HuH-7.5 (cell line): ENCODE results near the gene TMPRSS3.
A peak's percentile ranks its signal among the peaks of the same experiment; 100 is the strongest.

Experiments used
- DNase-seq: peaks from one replicate; pipeline ENCODE4 v3.0.0; 2011; ENCODE audit warnings: low spot score

Gene TMPRSS3

DNA sequence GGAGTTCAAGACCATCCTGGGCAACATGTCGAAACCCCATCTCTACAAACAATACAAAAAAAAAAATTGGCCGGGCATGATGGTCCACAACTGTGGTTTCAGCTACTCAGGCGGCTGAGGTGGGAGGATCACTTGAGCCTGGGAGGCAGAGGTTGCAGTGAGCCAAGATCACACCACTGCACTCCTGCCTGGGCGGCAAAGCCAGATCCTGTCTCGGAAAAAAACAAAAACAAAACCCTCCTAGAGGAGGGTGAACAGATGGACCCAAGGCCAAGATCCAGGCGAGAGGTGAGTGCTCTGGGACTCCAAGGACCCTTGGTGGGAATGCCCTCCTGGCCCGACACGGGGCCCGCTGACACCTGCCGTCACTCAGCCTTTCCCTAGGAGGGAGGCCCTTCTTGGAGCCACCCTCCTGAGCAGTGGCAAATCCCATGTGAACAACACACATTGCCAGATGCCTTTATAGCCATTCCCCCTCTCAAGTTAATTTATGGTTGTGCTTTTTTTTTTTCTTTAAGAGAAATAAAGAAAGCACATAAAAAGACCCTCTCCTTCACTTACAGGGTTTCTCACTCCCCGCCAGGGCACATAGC, 45.4 kb downstream of the TMPRSS3 start:
- no peak for DNase-seq

GRCh38 chr21:42349420-42350317, 46.2 kb downstream of the TMPRSS3 start:
- no peak for DNase-seq

DNA sequence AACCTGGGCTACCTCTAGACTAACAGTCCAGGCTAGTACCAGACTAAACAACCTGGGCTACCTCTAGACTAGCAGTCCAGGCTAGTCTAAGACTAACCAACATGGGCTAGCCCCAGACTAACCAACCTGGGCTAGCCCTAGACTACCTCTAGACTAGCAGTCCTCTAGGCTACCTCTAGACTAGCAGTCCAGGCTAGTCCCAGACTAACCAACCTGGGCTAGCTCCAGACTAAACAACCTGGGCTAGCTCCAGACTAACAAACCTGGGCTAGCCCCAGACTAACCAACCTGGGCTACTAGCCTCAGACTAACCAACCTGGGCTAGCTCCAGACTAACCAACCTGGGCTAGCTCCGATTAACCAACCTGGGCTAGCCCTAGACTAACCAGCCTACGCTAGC, 47.1 kb downstream of the TMPRSS3 start:
- no peak for DNase-seq

DNA sequence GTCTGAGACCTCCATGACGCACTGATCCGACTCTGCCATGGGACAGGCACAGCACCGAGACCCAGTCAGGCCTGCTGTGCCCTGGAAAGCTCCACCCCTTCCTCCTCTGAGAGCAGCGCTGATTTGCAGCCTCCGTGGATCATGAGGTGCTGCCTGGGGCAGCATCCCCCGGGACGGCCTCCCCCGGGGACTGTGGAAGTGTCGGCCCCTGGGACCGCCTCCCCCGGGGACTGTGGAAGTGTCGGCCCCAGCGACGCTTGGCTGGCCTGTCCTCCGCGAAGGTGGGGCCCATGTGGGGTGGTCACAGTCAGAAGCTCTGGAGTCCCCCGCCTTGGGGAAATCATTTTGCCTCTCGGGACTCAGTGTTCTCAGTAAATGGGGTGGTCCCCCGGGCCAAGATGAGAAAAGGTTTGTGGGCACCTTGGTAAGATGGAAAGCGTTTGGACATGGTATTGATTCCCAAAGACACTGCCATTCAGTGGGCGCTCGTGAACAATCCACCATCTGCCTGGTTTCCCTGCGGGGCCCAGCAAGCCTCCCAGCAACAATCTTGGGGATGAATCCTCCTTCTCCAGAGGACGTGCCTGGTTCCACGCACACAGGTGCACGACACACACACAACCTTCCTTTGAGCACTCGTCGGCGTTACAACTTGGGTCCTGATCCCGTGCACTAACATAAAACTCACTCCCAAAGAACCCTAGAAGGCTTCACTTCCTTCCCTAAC, 48.1 kb downstream of the TMPRSS3 start:
- no peak for DNase-seq

- DNase-seq, result no peak
Observed at GRCh38 chr21:42346866-42347600, 48.8 kb downstream of the TMPRSS3 start.

DNA sequence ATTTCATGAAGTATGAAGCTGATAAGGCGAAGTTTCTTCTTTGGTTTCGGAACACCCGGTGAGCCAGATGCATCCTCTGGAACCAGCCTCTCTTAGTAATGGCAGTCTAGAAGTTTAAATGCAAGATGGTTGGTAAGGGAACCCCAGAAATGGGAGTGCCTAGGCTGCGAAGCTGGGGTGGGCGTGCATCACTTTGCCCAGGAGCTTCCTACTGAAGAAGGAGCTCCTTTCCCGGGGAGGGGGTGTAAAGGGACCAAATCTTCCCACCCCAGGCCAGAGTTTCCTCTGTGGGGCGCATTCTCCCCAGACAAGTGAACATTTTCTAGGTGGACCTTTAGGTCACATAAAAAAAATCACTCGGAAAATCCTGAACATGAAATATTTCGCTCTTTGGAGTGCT, 49.4 kb downstream of the TMPRSS3 start:
- DNase-seq, result no peak

- no peak for DNase-seq
Observed at GRCh38 chr21:42344631-42345030, 51.2 kb downstream of the TMPRSS3 start.

DNA sequence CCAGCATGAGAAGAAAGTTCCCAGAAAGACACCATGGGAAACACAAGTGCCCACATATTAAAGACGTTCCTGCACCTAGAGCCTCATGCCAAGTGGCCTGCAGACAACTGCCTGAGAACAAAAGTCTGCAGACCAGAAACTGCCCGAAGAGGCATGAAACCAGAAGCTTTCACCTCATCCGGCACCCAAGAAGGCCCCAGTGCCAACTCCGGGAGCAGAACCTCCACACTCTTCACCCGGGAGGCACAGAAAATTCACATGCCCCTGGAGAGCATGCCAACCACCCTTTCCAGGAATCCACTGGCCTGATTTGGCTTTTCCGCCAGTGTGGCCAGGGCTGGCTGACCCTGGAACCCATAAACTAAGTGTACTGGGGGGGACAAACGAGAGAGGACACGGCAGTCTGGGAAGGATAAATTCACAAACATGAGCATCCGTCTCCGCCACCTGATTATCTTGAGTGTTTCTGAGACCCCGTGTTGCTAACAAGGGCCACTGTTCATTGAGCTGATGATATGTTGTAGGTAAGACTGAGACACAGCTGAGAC, 51.8 kb downstream of the TMPRSS3 start:
- DNase-seq, result no peak

- DNase-seq, result no peak
Observed at GRCh38 chr21:42343556-42343955, 52.3 kb downstream of the TMPRSS3 start.

GRCh38 chr21:42343101-42343500, 52.8 kb downstream of the TMPRSS3 start:
- DNase-seq, result no peak

GRCh38 chr21:42341776-42342542, 53.9 kb downstream of the TMPRSS3 start:
- DNase-seq, result no peak

DNA sequence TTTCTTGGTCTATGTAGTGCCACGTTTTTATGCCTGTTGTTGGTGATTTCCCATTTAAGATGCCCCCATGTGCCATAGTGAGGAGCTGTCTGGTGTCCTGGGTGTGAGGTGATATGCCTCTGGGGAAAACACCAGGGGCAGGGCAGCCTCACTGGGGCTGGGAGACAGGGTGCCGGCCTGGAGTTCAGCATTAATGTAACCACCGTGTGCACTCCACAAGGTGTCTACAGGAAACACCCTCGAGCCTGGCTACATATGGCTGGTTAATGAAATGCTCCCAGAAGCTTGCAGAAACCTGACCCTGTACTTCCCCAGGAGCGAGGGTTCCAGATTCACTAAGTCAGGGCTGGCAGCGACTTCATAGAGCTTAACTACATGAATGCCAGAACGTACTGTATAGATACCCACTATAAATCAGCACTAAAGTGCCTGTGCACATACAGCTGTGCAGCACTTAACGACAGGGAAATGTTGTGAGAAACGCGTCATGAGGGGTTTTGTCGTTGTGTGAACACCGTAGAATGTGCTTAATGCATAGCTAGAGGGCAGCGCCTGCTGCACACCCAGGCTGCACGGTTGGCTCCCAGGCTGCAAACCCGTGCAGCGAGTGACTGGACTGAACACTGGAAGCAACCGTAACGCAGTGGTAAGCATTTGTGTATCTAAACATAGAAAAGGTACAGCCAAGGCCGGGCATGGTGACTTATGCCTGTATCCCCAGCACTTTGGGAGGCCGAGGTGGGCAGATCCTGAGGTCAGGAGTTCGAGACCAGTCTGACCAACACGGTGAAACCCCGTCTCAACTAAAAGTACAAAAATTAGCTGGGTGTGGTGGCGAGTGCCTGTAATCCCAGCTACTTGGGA, 55.4 kb downstream of the TMPRSS3 start:
- DNase-seq, result no peak

GRCh38 chr21:42338729-42339715, 56.8 kb downstream of the TMPRSS3 start:
- no peak for DNase-seq

GRCh38 chr21:42337830-42338728, 57.8 kb downstream of the TMPRSS3 start:
- DNase-seq, result peak; percentile 46

- no peak for DNase-seq
Observed at GRCh38 chr21:42337276-42337675, 58.6 kb downstream of the TMPRSS3 start.

DNA sequence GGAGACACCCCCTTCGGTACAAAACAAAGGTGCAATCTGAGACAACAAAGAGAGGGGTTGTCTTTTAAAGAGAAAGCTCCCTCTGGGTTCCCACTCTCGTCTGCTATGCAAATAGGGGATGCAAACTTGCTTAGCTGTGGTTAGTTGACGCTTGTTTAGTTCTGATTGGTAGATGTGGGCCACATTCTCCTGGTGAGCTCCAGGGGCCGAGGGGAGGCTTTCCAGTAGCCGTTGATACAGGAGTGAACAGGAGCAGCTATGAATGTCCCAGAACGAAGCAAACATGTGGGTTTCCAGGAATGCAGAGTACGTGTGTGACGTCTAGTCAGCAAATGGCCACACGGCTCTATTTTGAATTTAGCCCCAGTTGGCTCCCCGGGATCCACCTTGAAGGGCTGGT, 59.8 kb downstream of the TMPRSS3 start:
- no peak for DNase-seq

GRCh38 chr21:42332557-42333317, 63.1 kb downstream of the TMPRSS3 start:
- no peak for DNase-seq
